Activated CD4-positive, CD25-positive, alpha-beta regulatory T cell treated with anti-CD3 and anti-CD28 coated beads, Interleukin-2, amount 50 U/mL, for 24 hours (primary cell): Measurements from ENCODE around the gene BFSP2.

Experiments used
- ATAC-seq, 2 donors: fragments of 150-1000 bp; cut with Tn5 transposase; one replicate each; pipeline ENCODE4 v1.10.0; 2021; ENCODE audit warnings: mild to moderate bottlenecking in 1 of 2, moderate library complexity in 1 of 2

The BFSP2 gene

DNA sequence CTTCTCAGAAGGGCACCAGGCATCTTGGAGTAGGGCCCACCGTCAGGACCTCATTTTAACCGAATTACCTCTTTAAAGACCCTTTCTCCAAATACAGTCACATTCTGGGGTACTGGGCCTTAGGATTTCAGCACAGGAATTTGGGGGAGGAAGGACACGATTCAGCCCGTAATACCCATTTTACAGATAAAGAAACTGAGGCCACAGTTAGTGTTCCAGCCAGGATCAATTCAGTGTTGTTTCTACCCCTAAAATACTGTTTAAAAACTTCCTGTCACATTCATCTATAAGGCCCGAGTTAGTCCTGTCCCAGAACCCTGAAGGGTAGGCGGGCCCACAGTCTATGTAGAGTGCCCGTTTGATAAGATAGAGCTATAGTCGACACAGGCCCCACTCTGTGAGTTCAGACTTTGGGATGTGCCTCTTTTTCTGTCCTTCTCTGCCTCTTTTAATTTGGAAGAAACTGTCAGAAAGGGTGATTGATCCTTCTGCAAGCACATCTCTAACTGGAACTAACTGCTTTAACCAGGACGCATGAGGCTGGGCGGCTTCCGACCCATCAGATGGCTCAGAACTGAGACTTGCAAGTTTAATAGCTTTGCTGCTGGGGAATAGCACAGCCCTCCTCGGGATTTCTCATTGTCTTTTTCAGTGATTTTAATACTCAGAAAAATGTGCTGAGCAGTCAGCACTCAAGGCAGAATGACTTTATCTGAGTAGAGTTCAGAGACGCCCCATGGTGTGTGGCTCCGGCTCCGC is 19.5 kb downstream of the BFSP2 start:
- no peak for ATAC-seq

DNA sequence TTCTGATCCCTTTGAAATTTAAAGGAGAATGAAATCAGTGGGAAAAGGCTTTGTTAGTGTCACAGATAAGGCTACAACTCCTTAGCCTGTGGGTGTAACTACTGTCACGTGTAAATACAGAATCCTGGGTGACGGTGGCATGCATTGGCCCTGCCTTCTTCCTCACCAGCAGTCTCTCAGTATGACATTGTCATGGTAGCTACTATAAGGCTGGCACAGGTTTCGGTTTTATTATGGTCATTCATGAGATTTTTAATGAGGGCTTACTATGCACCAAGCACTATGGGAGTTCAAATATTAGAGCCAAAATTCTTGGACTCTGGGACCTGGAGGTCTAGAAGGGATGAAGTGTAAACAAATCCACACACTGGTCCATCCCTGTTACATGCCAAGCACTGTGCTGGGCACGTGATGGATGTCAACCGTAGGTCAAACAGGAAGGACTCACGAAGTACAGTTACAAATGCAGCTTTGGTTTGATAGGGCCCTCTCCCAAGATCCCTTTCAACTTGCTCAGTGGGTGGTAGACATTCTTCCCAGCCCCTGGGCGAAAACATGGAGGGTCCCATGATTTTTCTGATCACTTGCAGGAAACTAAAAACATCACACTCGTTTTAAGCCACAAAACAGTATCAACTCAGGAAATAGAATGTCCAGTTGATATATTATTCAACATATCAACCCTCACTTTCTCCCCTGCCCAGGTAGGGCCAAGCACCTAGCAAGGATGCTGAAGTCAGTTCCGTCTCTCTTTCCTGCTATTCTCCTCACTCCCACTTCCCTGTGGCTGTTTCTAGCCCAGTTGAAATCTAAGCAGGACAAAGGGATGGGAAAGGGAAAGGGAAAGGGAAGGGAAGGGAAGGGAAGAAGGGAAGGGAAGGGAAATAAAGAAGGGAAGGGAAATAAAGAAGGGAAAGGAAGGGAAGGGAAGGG is 25.3 kb downstream of the BFSP2 start:
- ATAC-seq: peak in 1 of 2 donors; percentile 30

DNA sequence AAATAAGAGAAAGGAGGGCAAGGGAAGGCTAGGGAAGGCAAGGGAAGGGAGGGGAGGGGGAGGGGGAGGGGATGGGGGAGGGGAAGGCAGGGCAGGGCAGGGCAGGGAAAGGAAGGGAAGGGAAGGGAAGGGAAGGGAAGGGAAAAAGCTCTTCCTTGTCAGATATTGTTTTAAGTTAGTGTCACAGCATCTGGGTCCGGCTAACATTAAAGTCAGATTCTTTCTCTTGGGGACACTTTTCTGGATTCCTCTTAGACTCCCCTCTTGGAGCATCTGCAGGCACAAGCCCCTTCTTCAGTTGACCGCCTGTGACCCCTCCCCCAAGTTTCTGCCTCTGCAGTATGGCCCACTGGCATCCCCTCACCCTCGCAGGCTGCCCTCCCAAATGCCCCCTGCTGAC is 26.0 kb downstream of the BFSP2 start:
- no peak for ATAC-seq

DNA sequence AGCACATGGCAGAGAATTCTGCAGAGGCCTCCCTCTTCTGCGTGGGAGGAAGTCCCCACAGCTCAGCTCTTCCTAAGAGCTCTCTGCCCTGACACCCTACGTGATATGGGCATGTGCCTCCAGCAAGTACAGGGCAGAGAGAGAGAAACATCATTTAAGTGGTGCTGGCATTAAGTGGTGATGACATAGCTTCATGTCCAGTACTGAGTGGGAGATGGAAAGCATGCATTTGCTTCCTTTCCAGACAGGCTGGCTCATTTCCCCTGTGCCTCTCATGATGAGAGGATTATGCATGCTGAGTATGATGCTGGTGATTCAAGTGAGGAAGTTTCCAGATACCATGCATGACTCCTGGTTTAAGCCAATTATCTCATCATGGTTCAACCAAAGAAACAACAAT is 26.9 kb downstream of the BFSP2 start:
- ATAC-seq: no peak

DNA sequence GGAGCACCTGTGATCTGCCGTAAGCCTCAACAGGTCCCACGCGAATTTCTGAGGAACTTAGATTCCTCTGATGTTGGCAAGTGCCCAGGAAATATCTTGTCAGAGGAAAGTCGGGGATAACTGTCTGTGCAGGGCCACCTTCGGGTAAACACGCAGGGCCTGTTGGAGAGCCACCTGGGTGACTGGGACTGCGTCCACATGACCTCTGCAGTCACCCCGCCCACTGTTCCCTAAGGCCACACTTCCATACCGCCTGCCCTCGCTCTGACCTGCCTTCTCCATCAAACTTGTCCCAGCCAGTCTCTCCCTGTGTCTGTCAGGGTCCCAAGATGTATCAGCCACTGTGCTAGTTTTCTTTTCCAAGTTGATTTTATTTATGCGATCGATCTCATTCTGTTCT is 28.7 kb downstream of the BFSP2 start:
- no peak for ATAC-seq

DNA sequence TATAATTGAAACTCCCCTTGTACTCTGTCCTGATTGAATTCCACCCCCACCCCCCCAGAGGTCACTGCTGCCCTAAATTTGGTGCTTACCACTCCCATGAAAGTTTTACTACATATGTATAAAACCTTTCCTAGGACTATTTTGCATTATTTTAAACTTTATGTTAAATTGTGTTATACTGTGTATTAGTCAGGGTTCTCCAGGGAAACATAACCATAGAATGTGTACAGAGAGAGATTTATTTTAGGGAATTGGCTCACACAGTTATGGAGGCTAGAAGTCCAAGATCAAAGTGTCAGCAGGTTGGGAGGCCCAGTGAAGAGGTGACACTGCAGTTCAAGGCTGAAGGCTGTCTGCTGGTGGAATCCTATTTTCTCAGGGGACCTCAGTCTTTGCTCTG is 29.2 kb downstream of the BFSP2 start:
- no peak for ATAC-seq

DNA sequence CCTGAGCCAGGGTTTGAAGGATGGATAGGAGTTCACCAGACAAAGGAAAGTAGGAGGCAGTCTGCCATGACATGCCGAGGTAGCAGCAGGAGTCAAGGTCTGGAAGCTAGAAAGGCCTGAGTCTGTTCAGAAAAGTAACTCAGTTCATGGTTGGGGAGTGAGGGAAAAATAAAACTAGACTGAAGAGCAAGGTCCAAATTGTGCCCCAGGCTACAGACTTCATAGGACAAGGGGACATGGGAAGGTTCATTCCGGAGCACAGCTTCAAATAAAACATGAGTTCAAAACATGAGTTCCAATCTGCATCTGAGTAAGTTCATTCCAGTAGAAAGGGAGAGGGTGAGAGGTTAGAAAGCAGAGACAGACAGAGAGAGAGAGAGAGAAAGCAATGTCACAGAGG is 39.7 kb downstream of the BFSP2 start:
- ATAC-seq: no peak

DNA sequence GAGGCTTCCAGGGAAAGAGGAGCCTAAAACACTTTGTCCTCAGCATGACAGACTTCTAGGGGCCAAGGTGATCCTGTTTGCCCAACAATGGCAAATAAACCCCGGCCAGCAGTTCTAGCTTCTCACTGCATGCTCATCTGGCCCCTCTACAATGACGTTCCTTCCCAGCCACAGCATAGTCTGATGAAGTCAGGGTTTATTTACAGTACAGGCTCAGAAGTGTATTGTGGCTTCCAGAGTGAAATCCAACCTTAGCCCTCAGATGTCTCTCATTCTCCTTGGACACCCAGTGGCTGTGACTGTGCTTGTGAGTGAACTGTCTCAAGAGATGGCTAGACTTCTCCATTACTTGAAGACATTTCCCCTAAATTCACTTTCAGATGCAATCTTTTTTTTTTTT is 40.8 kb downstream of the BFSP2 start:
- no peak for ATAC-seq

DNA sequence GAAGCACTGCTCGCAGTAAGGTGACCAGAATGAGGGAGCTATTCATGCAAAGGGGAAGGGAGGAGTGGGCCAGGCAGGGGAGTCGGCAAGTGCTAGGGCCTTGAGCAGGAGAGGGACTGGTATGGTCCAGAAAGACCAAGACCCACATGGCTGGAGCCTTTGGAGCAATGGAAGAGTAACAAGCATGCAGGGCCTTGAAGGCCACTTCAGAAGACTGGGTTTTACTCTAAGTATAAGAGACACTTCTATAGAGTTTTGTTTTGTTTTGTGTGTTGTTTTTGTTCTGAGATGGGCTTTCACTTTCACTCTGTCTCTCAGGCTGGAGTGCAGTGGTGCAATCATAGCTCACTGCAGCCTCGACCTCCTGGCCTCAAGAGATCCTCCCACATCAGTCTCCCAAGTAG is 42.0 kb downstream of the BFSP2 start:
- ATAC-seq: peak; percentile 64 to 70

DNA sequence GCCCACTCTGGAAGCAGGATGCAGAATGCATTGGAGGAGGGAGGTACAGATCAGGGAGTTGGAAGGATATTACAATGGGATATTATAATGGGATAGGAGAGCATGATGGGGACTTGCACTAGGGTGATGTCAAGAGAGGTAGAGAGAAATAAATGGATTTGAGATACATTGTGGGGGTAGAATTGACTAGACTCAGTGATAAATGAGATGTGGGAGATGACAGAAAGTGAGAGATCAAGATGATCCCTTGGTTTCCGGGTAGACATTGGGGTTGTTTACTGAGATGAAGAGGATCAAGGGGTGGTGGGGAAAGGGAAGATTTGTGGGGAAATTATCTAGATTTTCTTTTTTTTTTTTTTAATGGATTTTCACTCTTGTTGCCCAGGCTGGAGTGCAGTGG is 42.7 kb downstream of the BFSP2 start:
- ATAC-seq: peak; percentile 14 to 30

DNA sequence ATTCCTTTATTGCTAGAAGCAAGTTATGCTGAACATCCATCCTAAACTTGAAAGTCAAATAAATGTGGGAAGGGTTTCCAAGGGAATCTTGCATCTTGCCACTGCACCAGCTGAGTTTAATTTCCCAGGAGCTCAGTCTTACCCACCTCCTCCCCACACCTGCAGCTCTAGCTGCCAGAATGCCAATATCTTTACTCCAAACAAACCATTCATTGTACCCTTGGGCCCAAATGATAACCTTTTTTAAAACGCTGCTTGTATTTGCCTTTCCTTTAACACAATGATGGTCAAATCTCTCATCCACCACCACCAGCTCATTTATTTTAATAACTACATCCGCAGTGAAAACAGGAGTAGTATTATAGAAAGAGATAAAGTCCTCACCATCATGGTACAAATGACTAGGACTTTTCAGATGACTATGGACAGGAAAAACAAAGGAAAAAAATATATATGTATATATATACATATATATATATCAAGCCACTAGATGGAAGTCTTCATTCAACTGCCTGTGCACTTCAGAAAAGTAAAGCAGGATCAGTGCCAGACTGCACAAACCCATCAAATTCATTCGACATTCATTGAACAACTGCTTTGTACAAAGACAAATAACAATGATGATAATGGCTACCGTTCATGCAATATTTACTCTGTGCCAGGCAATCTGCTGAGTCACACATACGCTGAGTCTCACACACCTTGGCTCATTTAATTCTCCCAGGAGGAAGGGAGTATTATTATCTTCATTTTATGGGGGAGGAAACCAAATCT is 44.0 kb downstream of the BFSP2 start:
- peak in 1 of 2 donors; percentile 4 for ATAC-seq

DNA sequence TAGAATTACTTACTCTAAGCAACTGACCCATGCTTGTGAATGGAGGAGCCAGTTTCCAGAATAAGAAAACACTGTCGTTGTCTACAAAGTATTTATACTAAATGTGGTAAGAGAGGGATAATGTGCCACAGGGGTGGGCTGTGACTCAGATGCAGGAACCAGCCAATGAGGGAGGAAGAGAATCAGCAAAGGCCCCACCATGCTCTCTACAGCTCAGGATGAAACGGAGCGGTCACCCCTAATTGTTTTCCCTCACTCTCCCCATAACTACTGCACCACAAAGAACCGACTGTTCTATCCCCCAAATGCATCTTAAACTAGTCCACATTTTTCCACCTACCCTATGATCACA is 44.5 kb downstream of the BFSP2 start:
- ATAC-seq: no peak

DNA sequence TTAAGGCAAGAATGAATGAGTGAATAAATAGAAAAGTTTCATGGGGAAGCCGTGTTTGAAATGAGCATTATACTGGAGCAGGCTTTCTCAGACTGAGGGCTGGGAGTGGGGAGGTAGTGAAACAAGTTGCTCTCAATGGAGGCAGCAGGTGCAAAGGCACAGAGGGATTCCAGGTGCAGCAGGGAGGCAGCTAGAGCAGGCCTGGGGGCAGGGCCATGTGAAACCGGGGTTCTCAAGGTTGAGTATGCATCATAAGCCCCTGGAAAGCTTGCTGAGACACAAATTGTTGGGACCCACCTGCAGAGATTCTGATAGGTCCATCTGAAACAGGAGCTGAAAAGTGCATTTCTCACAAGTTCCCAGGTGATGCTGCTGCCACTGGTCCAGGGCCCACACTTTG is 45.3 kb downstream of the BFSP2 start:
- ATAC-seq: no peak

DNA sequence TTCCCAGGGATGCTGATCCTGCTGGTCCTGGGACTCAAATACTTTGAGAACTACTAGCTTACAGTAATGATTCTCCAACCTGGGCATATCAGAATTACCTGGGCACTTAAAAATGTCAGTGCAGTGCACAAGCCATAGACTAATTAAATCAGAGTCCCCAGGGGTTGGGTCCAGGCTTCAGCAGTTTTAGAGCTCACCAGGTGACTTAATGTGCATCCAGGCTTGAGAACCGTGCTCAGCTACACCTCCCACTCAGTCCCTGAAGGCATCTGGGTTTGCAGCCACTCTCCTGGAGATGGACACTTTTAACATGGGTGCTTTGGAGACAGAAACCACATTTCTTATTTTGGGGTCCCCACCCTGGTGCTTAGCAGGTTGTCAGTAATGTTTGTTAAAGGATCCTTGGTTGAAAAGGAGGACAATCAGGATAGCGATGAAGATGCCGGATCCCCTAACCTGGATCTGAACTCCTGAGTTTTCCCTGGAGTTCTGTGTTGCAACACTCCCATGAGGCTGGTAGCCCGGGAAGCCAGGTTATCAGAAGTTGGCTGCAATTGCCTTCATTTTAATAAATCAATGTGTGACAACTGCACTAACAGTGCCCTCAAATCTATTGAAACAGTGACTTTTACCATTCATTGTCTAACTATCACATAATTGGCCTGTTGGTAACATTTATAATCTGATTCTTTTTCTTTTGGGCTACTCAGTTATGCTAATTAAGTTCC is 48.1 kb downstream of the BFSP2 start:
- ATAC-seq: no peak

DNA sequence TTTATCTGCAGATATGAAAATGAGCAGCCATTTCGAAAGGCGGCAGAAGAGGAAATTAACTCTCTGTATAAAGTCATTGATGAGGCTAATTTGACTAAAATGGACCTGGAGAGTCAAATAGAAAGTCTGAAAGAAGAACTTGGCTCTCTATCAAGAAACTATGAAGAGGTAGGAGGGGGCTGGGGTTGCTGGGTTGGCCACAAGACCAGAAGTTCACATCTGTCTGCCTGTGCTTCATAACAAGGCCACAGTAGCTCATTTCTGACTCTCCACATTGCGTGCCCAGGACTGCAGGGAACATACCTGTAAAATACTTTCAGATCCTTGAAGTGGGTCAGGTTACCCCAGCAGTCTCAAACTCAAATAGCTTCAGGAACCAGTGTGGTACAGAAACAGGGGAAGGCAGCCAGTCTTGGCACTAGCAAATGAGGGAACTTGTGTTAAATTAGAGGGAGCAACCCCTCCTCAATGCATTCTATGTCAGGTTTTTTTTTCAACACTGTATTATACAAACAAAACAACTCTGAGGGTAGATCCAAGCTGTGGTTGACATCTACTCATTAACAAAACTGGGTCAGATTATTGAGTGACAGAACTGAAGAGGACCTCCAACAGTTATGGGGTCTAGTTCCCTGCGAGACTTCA is 48.7 kb downstream of the BFSP2 start:
- peak; percentile 96 for ATAC-seq

DNA sequence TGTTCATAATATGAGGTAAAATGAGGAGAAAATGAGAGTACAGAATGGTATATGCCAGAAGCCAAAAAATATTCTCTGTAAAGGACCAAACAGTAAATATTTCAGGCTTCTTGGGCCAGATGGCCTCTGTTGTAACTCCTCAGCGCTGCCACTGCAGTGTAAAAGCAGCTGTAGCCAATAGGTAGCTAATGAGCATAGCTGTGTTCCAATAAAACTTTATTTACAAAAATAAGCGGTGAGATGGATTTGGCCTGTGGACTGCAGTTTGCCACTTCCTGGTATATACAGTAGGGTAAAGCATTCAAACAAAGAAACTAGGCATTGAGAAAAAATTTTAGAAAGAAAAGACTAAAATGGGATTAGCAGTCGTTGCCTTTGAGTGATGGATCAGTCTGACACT is 51.5 kb downstream of the BFSP2 start:
- no peak for ATAC-seq

DNA sequence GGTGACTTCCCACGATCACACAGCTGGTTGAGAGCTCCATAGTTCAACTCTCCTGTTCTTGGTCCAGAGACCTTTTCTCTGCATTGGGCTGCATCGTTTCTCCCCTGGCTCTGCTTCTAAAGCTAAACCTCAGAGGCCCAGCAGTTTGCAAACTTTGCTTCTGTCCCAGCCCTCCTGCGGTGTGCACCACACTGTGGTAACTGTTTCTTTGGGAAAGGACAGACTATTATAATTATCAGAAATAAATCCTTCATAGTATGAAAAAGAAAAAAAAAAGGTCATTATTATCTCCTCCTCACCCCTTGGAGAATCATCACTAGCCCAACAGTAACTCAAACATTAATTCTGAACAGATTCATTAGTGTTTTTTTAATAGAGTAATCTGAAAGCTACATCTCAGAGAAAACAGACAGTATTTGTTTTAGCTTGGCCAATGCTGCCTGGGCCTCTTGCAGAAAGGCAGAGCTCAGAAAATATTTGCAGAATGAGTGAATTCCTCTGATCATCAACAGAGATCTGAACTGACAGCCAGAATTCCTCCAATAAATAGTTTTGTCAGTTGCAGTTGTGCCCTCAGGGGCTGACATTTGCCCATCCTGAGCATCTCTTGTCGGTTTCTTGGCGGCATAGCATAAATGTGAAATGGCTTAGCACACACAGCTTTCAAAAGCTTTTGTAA is 52.9 kb downstream of the BFSP2 start:
- ATAC-seq: no peak

DNA sequence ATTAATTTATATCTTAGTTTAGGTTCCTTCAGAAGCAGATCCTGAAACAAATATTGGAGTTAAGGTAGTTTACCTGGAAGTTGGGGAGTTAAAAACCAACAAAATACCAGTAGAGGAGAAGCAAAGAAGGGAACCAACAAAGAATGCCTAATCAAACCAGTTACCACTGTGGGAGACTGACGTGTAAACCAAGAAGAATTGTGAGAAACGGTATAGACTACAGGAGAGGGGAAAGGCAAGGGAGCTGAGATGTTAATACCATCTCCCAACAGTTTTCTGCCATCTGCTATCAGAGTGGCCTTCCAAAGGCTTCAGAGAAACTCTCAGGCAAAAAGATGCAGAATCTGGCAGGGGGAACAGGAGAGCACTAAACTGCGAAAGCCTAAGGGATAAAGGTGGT is 53.5 kb downstream of the BFSP2 start:
- no peak for ATAC-seq

DNA sequence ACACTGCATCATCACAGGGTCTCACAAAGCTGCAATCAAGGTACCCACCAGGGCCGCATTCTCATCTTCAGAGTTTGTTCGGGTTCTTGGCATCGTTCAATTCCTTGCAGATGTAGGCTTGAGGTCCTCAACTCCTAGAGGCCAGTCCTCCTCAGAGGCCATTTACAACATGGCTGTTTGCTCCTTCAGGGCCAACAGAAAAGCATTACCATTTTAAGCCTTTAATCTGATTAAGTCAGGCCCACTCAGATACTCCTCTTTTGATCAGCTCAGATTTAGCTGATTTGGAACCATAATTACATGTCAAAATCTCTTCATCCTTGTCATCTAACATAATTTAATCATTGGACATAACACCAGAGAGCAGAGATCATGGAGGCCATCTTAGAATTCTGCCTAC is 55.4 kb downstream of the BFSP2 start:
- ATAC-seq: no peak

DNA sequence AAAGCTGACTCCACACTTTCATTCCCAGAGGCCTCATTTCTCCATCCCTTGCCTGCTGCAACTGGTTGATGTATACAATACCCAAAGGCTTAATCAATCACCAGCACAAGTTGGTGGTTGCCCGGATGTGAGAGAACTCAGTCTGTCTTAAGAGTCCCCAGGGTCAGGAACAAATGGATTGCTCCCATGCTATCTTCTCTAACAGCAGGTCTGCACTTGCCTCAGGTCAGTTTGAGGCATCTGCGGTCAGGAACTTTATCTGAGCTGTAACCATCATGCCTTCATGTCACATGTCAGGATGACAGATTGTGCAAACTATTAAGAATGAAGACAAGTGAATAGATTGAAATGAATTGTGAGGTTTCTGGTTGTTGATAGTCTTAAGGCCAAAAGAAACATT is 56.1 kb downstream of the BFSP2 start:
- ATAC-seq: no peak

DNA sequence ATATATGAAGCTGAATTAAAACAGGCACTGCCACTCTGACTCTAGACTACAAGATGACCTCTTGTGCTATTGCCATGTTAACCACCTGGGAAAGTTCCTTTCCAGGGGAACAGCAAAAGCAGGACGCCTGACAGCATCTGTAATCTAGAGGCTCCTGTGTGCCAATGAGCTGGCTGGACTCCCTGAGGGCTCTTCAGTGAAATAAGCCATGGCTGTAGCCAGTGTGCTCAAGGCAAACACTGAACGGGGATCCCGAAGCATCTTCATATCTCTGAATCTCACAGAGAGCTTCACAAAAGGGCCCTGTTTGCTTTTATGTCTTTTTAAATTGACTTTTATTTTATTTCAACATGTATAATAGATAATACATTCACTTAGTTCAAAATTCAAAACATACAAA is 57.2 kb downstream of the BFSP2 start:
- no peak for ATAC-seq
